SK-N-SH treated with all-trans-retinoic acid at 6 μM for 48 hours (cell line): Measurements from ENCODE around the gene PLBD1.

Source experiments
- ARNTL ChIP-seq: fragments of 450-650 bp; formaldehyde crosslinking; IDR thresholded peaks from 2 replicates; pipeline ENCODE4 v1.5.0; 2020; ENCODE audit warnings: low read depth, mild to moderate bottlenecking, moderate library complexity, borderline replicate concordance
- OSR1 ChIP-seq: fragments of 250-450 bp; sonication (Bioruptor Pico); IDR thresholded peaks from 2 replicates; pipeline ENCODE4 v1.8.0; 2022; ENCODE audit warnings: moderate library complexity, mild to moderate bottlenecking, inconsistent platforms
- RARB ChIP-seq: fragments of 250-450 bp; sonication (Bioruptor Pico); IDR thresholded peaks from 2 replicates; pipeline ENCODE4 v1.8.0; 2021; ENCODE audit warnings: mild to moderate bottlenecking, moderate library complexity
- ZFP3 ChIP-seq: fragments of 250-450 bp; sonication (Bioruptor Pico); IDR thresholded peaks from 2 replicates; pipeline ENCODE4 v1.5.0; 2020; ENCODE audit warnings: mild to moderate bottlenecking, moderate library complexity
- ZFP30 ChIP-seq: fragments of 450-650 bp; formaldehyde crosslinking; IDR thresholded peaks from 2 replicates; pipeline ENCODE4 v1.5.0; 2022; ENCODE audit warnings: mild to moderate bottlenecking, moderate library complexity
- TF ChIP-seq, protein P1 (sequence below): fragments of 250-450 bp; sonication (Bioruptor Pico); IDR thresholded peaks from 2 replicates; pipeline ENCODE4 v1.8.0; 2021; ENCODE audit warnings: low read depth, mild to moderate bottlenecking, moderate library complexity, borderline replicate concordance
- TF ChIP-seq, protein P2 (sequence below): fragments of 250-450 bp; sonication (Bioruptor Pico); IDR thresholded peaks from 2 replicates; pipeline ENCODE4 v1.8.0; 2020; ENCODE audit warnings: mild to moderate bottlenecking, moderate library complexity, borderline replicate concordance
- TF ChIP-seq, protein P3 (sequence below): fragments of 250-450 bp; sonication (Bioruptor Pico); IDR thresholded peaks from 2 replicates; pipeline ENCODE4 v1.5.0; 2020; ENCODE audit warnings: mild to moderate bottlenecking, moderate library complexity

DNA sequence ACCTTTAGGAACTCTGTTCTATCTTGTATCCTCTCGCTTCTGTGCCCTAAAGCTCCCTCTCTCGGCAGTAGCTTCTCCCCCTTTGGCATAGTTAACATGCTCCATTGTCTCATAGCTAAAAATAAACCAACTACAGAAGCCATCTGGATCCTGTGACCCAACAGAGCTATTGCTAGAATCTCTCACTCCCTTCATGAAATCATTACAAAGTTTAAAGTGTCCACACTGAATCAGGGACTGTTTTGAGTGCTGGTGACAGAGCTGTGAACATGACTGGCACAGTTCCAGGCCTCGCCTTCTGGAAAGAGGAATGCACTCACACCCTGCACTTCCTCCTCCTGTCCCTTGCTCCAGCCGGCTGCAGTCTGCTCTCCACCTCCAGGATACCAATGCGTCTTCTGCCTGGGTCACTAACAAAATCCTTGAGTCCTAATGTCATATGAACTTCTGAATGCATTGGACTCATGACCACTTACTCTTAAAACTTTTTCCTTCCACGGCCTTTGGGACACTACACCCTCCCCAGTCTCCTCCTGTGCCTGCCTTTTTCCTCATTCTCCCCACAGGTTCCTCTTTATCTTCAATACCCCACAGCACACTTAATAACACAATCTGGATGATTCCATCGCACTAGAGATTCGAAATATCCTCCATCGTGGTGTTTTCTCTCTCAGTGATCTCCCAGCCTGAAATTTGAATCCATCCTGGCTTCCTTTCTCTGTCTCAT, 13.2 kb downstream of the PLBD1 start:
- TF ChIP-seq, protein P1, sequence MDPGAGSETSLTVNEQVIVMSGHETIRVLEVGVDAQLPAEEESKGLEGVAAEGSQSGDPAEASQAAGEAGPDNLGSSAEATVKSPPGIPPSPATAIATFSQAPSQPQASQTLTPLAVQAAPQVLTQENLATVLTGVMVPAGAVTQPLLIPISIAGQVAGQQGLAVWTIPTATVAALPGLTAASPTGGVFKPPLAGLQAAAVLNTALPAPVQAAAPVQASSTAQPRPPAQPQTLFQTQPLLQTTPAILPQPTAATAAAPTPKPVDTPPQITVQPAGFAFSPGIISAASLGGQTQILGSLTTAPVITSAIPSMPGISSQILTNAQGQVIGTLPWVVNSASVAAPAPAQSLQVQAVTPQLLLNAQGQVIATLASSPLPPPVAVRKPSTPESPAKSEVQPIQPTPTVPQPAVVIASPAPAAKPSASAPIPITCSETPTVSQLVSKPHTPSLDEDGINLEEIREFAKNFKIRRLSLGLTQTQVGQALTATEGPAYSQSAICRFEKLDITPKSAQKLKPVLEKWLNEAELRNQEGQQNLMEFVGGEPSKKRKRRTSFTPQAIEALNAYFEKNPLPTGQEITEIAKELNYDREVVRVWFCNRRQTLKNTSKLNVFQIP (CRISPR knock-in tag), result no peak
- TF ChIP-seq, protein P2, sequence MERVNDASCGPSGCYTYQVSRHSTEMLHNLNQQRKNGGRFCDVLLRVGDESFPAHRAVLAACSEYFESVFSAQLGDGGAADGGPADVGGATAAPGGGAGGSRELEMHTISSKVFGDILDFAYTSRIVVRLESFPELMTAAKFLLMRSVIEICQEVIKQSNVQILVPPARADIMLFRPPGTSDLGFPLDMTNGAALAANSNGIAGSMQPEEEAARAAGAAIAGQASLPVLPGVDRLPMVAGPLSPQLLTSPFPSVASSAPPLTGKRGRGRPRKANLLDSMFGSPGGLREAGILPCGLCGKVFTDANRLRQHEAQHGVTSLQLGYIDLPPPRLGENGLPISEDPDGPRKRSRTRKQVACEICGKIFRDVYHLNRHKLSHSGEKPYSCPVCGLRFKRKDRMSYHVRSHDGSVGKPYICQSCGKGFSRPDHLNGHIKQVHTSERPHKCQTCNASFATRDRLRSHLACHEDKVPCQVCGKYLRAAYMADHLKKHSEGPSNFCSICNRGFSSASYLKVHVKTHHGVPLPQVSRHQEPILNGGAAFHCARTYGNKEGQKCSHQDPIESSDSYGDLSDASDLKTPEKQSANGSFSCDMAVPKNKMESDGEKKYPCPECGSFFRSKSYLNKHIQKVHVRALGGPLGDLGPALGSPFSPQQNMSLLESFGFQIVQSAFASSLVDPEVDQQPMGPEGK (CRISPR knock-in tag), result no peak
- TF ChIP-seq ZFP30 (CRISPR knock-in tag) (no peak), ARNTL (CRISPR knock-in tag) (no peak), RARB (CRISPR knock-in tag) (no peak), ZFP3 (CRISPR knock-in tag) (no peak), OSR1 (no peak)
- TF ChIP-seq, protein P3, sequence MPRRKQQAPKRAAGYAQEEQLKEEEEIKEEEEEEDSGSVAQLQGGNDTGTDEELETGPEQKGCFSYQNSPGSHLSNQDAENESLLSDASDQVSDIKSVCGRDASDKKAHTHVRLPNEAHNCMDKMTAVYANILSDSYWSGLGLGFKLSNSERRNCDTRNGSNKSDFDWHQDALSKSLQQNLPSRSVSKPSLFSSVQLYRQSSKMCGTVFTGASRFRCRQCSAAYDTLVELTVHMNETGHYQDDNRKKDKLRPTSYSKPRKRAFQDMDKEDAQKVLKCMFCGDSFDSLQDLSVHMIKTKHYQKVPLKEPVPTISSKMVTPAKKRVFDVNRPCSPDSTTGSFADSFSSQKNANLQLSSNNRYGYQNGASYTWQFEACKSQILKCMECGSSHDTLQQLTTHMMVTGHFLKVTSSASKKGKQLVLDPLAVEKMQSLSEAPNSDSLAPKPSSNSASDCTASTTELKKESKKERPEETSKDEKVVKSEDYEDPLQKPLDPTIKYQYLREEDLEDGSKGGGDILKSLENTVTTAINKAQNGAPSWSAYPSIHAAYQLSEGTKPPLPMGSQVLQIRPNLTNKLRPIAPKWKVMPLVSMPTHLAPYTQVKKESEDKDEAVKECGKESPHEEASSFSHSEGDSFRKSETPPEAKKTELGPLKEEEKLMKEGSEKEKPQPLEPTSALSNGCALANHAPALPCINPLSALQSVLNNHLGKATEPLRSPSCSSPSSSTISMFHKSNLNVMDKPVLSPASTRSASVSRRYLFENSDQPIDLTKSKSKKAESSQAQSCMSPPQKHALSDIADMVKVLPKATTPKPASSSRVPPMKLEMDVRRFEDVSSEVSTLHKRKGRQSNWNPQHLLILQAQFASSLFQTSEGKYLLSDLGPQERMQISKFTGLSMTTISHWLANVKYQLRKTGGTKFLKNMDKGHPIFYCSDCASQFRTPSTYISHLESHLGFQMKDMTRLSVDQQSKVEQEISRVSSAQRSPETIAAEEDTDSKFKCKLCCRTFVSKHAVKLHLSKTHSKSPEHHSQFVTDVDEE (CRISPR knock-in tag), result no peak
